Osteoblast (primary cell): ENCODE data around the gene ABCA4. TPM values are rescaled to one million over a fixed set of nuclear protein-coding genes. Genes with fewer than 3 reads are reported as not detected.

Experiments
- DNase-seq: peaks from one replicate; pipeline ENCODE4 v3.0.0; 2011; ENCODE audit warnings: low spot score, mixed read lengths; ENCODE audit not compliant: insufficient read length; ENCODE audit errors: missing footprints
- H2AFZ ChIP-seq: 2 replicates; pipeline ENCODE4 v1.6.0; 2011; ENCODE audit warnings: mild to moderate bottlenecking, low read length
- H3K27ac ChIP-seq: 2 replicates; pipeline ENCODE4 v1.5.1; 2011; ENCODE audit warnings: mild to moderate bottlenecking, low read depth, low read length, moderate library complexity
- H3K27me3 ChIP-seq: 2 replicates; pipeline ENCODE4 v1.6.0; 2012; ENCODE audit warnings: mild to moderate bottlenecking, control low read depth, inconsistent platforms, low read length, moderate library complexity; ENCODE audit not compliant: insufficient read depth
- H3K36me3 ChIP-seq: 2 replicates; pipeline ENCODE4 v1.5.1; 2011; ENCODE audit warnings: mild to moderate bottlenecking, low read length, control low read depth, moderate library complexity; ENCODE audit not compliant: insufficient read depth
- H3K4me1 ChIP-seq: 2 replicates; pipeline ENCODE4 v1.5.1; 2011; ENCODE audit warnings: mild to moderate bottlenecking, low read length, control low read depth, moderate library complexity; ENCODE audit not compliant: insufficient read depth
- H3K4me2 ChIP-seq: 2 replicates; pipeline ENCODE4 v1.6.0; 2011; ENCODE audit warnings: mild to moderate bottlenecking, low read length; ENCODE audit not compliant: insufficient read depth
- H3K4me3 ChIP-seq: fragments of 200-600 bp; sonication (generic); 3 replicates; pipeline ENCODE4 v1.5.1; 2012; ENCODE audit warnings: mild to moderate bottlenecking, low read length, inconsistent platforms; ENCODE audit not compliant: insufficient read depth
- H3K79me2 ChIP-seq: 2 replicates; pipeline ENCODE4 v1.6.0; 2012; ENCODE audit warnings: mild to moderate bottlenecking, low read length, control low read depth, inconsistent platforms; ENCODE audit not compliant: insufficient read depth
- H3K9me3 ChIP-seq: 2 replicates; pipeline ENCODE4 v1.5.1; 2011; ENCODE audit warnings: low read depth, low read length, control low read depth
- H4K20me1 ChIP-seq: 2 replicates; pipeline ENCODE4 v1.6.0; 2012; ENCODE audit warnings: mild to moderate bottlenecking, low read length, control low read depth; ENCODE audit not compliant: insufficient read depth
- total RNA-seq: library from RNA; depleted of rRNA; stranded (reverse); fragments of >200 nt; gene quantifications from 2 replicates; pipeline ENCODE4 v1.2.3, GENCODE V29; 2012
- TF ChIP-seq, protein P1 (sequence below): IDR thresholded peaks from 2 replicates; pipeline ENCODE4 v1.5.1; 2011; ENCODE audit warnings: mild to moderate bottlenecking, low read depth, low read length, moderate library complexity; ENCODE audit errors: extremely low read depth

The ABCA4 gene
- total RNA-seq, 1 donor, result 1.1 TPM

DNA sequence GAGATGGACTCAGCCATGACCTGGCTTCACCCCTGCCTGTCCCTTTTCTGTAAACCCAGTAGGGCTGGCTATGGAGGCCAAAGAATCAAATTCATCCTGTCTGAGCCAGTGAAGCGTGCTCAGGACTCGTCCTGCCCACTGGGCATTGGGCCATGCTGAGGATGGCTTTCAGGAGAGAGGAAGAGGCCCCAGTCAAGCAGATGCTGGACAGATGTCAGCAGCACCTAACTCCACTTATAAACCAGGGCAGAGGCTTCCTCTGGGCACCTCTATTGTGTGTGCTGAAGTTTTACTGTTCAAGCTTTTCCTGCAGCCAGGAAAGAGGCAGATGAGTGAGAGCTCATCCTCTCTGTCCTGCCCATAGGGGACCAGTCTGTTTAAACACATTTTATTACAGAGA lies 114.3 kb downstream of the ABCA4 start:
- H3K4me3 ChIP-seq, result no peak overlapping the region
- no peaks in the 10 kb centered on the region for H3K27me3 ChIP-seq
- no peak overlapping the region for H2AFZ ChIP-seq
- H3K9me3 ChIP-seq, result no peaks in the 10 kb centered on the region
- peaks cover 7% of the 10 kb centered on the region for H3K4me1 ChIP-seq
- no peaks in the 10 kb centered on the region for H3K36me3 ChIP-seq
- TF ChIP-seq, protein P1, sequence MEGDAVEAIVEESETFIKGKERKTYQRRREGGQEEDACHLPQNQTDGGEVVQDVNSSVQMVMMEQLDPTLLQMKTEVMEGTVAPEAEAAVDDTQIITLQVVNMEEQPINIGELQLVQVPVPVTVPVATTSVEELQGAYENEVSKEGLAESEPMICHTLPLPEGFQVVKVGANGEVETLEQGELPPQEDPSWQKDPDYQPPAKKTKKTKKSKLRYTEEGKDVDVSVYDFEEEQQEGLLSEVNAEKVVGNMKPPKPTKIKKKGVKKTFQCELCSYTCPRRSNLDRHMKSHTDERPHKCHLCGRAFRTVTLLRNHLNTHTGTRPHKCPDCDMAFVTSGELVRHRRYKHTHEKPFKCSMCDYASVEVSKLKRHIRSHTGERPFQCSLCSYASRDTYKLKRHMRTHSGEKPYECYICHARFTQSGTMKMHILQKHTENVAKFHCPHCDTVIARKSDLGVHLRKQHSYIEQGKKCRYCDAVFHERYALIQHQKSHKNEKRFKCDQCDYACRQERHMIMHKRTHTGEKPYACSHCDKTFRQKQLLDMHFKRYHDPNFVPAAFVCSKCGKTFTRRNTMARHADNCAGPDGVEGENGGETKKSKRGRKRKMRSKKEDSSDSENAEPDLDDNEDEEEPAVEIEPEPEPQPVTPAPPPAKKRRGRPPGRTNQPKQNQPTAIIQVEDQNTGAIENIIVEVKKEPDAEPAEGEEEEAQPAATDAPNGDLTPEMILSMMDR, result no peak
- H3K79me2 ChIP-seq, result no peaks in the 10 kb centered on the region
- no peaks in the 10 kb centered on the region for H4K20me1 ChIP-seq
- DNase-seq, result no peak
- no peak overlapping the region for H3K4me2 ChIP-seq
- no peak overlapping the region for H3K27ac ChIP-seq

DNA sequence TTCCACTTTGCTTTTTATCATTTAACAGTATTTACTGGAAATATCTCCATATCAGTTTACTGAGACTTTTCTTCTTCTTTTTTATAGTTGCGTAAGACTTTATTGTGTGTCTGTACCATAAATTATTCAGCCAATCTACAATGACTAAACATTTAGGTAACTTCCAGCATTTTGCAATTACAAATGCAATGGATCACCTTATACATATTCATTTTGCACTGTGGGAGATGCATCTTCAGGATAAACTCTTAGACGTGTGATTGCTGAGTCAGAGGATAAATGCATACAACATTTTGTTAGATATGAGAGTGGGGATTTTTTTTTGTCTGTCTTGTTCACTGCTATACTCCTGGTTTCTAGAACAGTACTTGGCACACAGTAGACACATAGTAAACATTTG lies 116.0 kb downstream of the ABCA4 start:
- Histone ChIP-seq H3K79me2 (no peaks in the 10 kb centered on the region), H3K36me3 (no peaks in the 10 kb centered on the region), H3K27me3 (no peaks in the 10 kb centered on the region), H3K4me3 (no peak overlapping the region), H3K27ac (no peak overlapping the region), H4K20me1 (no peaks in the 10 kb centered on the region), H2AFZ (no peak overlapping the region), H3K4me2 (no peak overlapping the region), H3K9me3 (no peaks in the 10 kb centered on the region), H3K4me1 (peaks cover 7% of the 10 kb centered on the region)
- TF ChIP-seq, protein P1, result no peak
- DNase-seq, result no peak

DNA sequence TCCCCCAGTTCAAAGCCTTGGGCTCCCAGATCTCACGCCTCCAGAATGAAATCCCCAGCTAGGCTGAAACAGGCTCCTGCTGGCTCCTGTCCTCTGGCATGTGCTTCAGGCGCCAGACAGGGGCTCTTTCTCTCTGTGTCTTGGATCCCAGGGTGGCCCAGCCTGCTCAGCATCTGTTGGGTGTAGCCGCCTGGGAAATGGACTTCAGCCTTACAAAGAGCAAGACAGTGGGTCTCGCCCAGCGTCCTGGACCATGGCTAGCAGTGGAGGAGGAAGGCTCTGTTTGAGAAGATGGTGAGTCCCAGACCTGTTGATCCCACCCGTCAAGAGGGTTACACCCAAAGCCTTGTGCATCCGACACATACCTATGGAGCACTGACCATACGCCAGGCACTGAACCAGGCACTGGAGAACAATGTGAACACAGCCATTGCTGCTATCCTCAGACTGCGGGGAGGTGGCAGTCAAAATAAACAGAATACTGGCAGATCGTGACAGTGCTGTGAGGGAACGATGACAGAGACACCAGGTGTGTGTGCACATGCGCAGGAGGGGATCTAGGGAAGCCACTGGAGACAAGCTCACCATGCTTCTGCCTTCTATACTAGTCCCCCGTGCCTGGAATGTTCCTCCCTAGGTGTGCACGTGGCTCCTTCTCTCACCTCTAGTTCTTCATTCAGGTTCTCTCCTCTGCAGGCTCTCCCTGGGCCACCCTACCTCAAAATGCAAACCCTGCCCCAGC lies 118.7 kb downstream of the ABCA4 start:
- Histone ChIP-seq H3K4me3 (no peak overlapping the region), H3K4me2 (no peak overlapping the region), H3K36me3 (no peaks in the 10 kb centered on the region), H4K20me1 (no peaks in the 10 kb centered on the region), H3K9me3 (no peaks in the 10 kb centered on the region), H3K79me2 (no peaks in the 10 kb centered on the region), H3K27me3 (no peaks in the 10 kb centered on the region), H2AFZ (no peak overlapping the region), H3K4me1 (no peaks in the 10 kb centered on the region), H3K27ac (no peak overlapping the region)
- TF ChIP-seq, protein P1, result no peak
- DNase-seq, result no peak

DNA sequence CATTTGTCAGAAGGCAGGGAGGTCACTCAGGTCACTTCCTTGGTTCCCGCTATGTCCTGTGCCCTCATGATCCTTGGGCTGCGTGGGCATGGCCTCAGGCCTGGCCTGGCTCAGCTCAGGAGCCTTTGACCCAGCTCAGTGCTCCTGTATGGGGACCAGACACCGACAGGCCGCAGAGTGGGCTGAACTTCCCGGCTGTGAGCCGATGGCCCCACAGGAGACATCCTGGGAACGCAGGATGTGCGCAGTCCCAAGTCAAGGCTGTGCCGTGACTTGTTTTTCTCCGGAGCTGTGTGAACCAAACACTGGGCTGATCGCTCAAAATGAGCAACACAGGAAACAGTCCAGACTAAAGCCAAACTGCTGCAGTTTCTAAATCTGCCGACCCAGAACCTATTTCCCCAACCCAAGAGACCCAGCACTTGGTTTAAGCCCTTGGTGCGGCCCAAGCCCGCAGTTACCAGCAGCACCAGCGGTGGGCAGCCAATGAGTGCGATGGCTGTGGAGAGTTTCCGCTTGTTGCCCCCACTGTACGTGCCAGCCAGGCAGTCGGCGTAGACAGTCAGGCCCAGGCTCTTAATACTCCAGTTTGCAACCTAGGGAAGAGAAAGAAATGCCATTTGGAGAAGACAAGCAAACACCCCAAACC lies 119.4 kb downstream of the ABCA4 start:
- Histone ChIP-seq H3K9me3 (no peaks in the 10 kb centered on the region), H3K36me3 (no peaks in the 10 kb centered on the region), H3K27me3 (no peaks in the 10 kb centered on the region), H3K27ac (no peak overlapping the region), H3K4me3 (no peak overlapping the region), H3K79me2 (no peaks in the 10 kb centered on the region), H3K4me1 (no peaks in the 10 kb centered on the region), H3K4me2 (no peak overlapping the region), H4K20me1 (no peaks in the 10 kb centered on the region), H2AFZ (no peak overlapping the region)
- TF ChIP-seq, protein P1, result no peak
- no peak for DNase-seq
